ENCODE results near the gene C2CD2L.
"Not testable (repeated sequence)": the region's sequence is repeated elsewhere in the genome, so short reads cannot be mapped to it uniquely, and the experiment has no call there.

The C2CD2L gene

DNA sequence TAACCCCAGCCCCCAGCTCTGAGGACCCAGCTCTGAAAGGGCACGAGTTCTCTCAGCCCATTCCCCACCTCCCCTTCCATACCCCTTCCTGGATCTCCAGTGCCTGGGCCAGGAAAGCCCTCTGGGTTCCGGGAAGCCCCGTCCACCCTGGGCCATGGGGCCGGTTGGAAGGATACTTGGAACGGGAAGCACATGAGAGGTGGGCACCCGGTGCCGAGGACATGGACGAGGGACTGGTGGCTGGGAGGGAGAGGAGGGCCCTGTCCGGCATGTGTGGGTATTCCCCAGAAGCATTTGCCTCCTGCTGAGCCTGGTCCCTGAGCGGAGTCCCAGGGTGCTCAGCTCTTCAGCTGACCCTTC, 9.1 kb downstream of the C2CD2L start:
- DNase-seq, result no peak

DNA sequence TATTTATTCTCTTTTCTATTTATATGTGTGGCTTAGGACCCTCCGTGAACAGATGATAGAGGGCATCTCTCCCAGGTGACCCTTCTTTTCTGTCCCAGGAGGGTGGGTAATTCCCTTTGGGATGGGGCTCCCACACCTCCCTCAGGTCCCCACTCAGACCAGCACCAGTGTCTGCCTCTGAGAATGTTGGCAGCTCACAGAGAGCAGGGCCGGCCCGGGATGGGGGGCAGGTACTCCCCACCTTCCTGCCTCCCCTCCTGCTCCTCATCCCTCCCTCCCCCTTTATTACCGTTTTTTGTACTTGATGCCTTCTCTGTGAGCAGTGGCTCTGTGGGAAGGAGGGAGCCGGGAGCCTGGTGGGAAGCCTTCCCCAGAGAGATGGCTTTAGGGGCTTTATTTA, 9.5 kb downstream of the C2CD2L start:
- no peak for DNase-seq

DNA sequence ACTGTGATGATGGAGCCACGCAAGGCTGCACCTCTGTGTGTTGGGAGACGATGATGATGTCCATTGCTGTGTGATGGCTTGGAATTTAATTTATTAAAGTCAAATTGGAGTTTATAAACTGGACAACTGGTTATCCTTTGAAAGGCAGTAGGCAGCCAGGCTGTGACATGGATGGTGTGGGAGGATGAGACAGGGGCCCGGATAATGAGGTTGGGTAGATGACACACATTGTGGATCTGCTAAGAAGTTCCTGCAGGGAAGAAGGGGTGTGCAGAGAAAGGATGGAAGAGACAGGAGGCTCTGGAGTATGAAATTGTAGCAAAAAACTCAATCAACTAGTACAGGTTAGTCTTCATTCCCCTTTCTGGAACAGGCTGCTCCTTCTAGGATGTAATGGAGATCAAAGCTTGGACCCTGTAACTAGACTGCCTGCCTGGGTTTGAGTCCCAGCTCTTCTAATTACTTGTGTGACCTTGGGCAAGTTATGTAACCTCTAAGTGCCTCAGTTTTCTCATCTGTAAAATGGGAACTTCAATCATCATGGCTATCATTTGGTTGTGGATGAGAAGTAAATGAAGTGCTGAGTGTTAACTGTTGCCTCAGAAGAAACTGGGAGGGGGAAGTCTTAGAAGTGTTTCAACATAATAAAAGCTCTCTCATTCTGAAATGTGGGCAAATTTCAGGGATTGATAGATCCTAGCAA, 10.0 kb downstream of the C2CD2L start:
- DNase-seq, result peak; percentile 45

DNA sequence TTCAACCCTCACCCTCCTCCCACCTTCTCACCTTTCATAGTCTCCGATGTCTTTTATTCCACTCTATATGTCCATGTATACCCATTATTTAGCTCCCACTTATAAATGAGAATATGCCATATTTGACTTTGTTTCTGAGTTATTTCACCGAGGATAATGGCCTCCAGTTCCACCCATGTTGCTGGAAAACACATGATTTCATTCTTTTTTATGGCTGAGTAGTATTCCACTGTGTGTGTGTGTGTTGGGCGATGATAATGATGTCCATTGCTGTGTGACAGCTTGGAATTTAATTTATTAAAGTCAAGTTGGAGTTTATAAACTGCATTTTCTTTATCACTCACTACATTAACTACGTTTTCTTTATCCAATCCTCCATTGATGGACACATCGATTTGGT, 11.1 kb downstream of the C2CD2L start:
- no peak for DNase-seq

DNA sequence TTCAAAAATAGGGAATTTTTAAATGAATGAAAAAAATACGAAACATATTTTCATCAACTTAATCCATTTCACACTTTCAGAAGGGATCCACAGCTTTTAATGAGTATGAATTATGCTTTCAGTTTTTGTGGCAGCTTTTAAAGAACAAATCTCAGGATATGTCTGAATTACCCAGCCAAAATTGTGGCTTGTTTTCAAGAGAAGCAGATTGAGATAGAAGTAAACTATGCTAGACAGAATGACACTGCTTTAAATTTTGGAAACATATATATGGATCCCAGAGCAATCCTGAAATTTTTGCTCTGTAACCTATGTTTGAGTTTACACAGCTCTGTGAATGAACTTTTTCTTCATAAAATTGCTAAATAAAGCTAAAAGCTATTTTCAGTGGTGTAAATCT, 11.8 kb downstream of the C2CD2L start:
- no peak for DNase-seq

DNA sequence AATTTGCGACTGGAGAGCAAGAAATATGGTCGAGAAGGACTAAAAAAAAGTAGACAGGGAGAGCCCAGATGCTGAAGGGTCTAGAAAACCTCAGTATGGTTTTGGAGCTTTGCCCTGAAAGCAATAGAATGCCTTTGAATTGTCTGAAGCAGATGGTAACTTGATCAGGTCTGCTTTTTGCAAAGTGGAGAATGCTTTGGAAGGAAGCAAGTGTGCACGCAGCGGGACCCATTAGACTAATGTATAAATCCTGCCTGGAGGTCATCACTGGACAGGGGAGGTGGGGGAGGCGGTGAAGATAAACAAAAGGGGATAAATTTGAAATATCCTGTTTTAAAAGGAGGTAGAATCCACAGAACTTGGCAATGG, 13.5 kb downstream of the C2CD2L start:
- no peak for DNase-seq

DNA sequence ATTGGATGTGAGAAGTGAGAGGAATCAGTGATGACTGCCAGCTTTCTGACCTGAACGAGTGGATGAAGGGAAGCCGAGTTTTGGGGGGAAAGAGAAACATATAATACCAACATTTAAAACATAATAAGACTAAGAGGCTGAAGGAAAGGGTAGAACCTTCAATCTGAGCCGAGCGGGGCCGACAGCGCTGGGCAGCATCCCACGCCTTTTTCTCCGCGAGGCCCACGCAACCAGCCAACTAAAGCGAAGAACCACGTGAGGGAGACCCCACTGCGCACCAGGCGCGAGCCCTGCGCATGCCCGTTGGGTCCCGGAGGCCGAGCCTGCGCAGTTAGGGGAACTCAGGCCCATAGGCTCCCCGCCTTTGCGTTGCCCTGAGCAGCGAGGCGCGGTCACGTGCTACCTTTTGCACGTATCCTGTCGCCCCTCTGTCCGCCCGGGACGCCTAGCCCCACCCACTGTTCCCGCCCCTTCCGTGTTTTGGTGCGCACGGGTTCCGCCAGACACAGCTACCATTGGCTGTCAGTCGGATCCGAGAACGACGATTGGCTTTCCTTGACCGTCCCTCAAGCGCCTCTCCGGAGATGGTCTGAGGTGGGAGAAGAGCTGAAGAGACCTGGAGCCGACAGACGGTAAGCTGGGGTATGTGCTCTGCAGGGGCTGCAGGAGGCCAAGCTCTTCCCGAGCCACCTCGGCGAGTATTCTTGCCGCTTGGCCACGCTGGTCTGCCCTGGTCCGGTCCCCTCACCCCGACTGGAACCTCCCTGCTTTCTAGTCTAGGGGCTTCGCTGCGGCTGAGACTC, 14.1 kb downstream of the C2CD2L start, which contains the start of gene HINFP:
HINFP (plus strand) TSS at position 573 of the 803 bp plus-strand sequence. CDS start 5,365 bp downstream, outside the sequence.
- peak; percentile 100 for DNase-seq

DNA sequence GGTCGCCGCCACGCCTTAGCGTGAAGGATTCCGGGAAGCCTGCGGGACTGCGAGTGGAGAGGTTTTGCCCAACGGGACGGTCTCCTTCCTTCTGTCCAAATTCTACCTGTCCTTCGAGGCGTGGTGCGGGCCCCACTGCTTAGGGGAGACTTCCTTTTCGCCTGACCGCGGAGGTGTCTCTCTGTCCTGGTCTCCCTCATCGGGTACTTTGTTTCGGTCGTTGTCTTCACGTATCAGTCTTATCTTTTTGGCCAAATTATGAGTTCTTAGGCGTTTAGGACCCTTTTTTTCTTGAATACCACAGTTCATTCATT, 14.6 kb downstream of the C2CD2L start:
- DNase-seq, result peak; percentile 35

DNA sequence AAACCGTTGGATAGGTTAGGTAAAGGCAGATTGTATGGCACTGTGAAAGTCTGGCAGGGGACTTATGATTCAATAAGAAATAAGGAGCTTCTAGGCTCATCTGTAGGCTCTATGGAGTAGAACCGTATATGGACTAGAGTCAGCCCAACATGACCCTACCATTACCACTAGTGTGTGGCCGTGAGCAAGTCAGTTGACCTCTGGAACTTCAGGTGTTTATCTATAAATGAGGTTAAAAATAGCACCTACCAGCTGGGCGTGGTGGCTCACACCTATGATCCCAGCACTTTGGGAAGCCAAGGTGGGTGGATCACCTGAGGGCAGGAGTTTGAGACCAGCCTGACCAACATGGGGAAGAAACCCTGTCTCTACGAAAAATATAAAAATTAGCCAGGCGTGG, 18.7 kb downstream of the C2CD2L start:
- no peak for DNase-seq

DNA sequence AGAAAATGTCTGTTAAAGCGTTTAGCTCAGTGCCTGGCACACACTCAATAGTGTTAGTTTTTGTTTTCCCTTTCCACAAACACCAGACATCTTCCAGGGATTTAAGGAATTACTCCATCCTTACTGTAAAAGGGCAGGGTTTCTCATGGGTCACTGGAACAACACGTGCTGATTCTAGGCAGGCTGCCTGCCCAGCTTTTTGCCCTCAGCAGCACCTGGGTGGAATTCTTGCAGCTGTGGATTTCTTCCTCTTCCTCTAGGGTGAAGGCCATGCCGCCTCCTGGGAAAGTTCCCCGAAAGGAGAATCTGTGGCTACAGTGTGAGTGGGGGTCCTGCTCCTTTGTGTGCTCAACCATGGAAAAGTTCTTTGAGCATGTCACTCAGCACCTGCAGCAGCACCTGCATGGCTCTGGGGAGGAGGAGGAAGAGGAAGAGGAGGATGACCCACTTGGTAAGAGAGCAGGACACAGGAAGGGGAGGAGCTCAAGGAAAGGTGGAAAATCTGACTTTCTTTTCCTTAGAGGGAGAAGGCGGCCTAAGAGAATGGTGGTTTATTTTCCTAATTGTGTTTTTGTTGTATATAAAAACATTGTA, 19.6 kb downstream of the C2CD2L start:
- no peak for DNase-seq

DNA sequence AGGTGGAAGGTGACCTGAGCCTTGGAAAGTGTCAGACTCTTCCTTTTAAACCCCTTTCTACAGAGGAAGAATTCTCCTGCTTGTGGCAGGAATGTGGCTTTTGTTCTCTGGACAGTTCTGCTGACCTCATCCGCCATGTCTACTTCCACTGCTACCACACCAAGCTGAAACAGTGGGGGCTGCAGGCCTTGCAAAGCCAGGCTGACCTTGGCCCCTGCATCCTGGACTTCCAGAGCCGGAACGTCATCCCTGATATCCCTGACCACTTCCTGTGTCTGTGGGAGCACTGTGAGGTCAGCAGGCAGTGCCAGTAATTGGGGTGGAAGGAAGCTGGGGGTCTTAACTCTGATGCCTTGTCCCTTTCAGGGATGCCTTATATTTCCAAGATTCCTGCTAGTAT, 23.5 kb downstream of the C2CD2L start:
- DNase-seq, result no peak

DNA sequence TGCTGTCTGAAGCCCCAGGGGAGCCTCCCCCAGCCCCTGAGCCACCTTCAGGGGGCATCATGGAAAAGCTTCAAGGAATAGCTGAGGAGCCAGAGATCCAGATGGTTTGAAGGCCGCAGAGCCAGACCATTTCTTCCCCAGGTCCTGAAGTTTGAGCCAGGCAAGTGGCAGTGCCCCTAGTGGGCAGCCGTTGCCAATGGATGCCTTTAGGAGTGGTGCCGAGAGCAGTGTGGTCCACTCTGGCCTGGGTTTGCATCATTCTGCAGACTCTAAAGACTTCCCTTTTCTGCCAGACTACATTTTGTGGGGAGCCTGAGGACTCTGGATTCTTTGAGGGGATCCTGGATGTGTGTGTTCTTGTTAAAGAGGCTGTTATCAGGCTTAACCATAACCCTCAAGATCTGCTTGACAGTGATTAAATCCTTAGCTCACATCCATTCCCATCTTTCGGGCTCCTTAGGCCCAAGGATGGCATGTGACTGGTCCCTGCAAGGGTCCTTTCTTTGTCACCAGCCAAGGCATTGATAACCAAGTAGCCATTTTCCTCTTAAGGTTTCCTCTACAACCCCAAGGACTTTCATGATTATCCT, 27.3 kb downstream of the C2CD2L start:
- peak; percentile 71 for DNase-seq

DNA sequence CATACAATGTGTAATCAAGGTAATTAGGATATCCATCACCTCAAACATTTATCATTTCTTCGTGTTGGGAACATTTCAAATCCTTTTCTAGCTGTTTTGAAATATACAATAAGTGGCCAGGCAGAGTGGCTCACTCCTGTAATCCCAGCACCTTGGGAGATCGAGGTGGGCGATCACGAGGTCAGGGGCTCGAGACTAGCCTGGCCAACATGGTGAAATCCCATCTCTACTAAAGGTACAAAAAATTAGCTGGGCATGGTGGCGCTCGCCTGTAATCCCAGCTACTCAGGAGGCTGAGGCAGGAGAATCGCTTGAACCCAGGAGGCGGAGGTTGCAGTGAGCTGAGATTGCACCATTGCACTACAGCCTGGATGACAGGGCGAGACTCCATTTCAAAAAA, 32.1 kb downstream of the C2CD2L start:
- DNase-seq, result not testable (repeated sequence)

DNA sequence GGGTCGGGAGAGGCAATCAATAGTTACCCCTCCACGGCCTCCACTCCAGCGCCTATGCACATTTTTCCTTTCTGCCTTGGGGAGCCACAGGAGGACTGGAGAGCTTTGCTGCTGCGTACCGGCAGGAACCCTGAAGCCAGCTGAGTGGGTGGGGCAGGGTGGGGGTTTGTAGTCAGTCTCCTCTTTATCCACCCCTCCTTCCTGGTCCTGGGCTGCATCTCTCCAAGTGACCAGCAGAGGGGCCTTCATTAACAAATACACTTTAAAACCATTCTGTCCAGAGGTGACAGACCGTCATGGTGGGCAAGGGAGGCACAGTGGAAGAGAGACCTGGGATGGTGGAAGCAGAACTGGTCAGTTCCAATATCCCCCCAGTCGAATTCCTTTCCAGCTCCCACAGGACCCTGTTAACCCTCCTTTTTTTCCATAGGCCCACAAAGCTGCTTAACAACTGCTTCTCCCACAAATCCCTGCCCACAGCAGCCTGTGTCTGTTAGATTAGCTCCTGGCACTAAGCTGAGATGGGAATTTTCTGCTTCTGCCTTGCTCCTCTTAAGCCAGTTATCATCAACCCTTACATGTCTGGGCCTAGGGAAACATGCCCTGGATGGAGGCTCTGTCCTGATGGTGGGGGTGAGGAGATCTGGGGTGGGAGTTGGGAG, 37.8 kb downstream of the C2CD2L start:
- DNase-seq, result peak; percentile 72

DNA sequence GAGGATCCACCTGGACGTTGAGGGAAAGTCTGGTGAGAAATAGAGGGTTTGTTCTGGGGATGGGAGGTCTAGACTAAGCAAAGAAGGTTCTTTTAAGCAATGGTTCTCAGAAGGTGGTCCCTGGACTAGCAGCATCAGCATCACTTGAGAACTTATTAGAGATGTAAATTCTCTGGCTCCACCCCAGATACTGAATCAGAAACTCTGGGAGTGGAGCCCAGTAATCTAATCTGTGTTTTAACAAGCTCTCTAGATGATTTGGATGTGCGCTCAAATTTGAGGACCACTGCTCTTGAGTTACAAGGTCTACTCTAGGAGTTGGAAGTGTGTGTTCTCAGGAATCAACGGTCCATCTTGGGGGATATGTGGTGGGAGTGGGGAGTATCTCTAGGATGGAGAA, 38.4 kb downstream of the C2CD2L start:
- DNase-seq, result no peak

DNA sequence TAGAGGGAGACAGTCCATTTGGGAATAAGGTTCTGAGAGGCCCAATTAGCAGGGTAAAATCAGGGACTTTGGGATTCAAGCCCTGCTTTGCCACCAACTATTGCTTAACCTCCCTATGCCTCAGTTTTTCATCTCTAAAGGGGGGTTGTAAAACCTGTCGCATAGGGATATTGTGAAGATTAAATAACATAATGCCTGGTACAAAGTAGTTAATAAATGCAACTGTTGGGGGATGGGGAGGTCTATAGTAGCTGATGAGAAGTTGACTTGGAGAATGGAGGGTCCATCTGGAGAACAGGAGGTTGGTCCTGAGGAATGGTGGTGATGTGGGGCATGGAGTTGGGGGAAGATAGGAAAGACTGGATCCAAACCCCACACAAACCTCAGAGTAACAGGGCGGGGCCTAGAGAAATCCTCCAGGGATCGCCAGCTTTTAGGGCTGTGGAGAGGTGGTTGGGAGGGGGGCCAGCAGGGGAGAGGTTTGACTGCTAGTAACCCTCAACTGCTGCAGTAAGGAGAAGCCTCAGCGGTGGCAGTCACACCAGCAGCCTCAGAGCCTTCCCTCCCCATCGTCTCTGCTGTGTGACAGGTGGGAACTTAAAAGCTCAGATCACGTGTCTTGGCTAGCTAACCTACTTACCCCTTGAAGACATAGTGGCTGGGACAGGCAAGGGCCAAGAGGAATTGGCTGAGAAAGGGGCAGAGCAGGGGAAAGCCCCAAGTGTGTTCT, 40.6 kb downstream of the C2CD2L start:
- no peak for DNase-seq

DNA sequence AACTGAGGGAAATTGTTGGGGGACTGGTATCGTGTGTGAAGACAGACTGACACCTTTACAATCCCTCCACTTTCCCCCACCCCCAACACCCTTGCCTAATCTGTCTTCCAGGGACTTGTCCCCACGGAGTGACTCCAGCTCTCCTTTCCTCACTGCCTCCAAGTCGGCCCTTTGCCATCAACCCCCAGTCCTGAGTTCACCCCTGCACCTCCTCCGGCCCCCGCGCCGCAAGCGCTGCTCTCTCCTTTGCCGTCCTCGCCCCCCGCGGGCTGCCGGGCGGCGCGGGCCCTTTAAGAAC, 41.5 kb downstream of the C2CD2L start:
- DNase-seq, result no peak

DNA sequence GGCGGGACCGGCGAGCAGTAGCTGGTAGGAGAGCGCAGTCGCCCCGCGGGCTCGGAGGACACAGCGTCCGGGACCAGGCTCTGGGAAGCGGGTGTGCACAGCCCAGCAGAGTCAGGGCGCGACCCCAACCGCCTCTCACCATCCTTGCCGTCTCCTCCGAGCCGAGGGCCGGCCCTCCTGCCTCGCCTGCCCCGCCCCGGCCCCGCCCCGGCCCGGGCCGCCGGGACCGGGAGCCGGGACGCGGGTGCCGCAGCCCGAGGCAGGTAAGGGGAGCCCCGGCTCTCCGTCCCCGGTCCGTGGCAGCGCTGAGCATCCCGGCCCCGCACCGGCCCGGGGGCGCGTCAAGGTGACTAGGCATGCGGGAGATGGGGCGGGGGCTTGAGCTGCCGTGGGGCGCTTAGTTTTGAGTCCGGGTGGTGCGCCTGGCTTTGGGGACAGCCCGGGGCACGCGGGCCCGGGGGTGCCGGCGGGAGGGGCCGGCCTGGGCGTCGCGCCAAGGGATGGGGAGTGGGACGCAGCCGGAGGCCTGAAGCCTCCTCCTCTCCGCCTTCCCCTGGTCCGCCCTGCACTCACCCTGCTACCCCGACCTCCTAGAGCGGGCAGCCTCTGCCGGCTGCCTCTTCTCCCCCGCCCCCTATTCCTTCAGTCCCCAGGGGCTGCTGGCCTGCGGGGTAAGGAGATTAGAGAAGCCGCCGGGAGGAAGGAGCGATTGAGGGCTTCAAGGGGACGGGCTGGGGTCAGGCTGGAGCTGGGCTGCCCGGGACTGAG, 42.1 kb downstream of the C2CD2L start, which contains the start of gene ABCG4:
ABCG4 (plus strand) TSS at position 35 of the 768 bp plus-strand sequence. CDS start 914 bp downstream, outside the sequence.
- DNase-seq, result peak; percentile 5

DNA sequence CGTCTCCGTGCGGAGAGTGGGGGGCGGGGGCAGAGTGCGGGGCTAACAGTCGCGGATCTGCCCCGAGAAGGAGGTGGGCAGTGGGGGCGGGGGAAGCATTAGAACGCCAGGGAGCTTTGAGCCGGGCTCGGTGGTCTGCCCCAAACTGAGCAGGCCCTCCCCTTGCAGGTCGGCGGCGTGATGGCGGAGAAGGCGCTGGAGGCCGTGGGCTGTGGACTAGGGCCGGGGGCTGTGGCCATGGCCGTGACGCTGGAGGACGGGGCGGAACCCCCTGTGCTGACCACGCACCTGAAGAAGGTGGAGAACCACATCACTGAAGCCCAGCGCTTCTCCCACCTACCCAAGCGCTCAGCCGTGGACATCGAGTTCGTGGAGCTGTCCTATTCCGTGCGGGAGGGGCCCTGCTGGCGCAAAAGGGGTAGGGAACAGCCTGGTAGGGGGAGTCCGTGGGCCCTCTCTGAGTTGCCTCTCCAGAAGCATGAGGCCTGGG, 42.7 kb downstream of the C2CD2L start:
- no peak for DNase-seq

DNA sequence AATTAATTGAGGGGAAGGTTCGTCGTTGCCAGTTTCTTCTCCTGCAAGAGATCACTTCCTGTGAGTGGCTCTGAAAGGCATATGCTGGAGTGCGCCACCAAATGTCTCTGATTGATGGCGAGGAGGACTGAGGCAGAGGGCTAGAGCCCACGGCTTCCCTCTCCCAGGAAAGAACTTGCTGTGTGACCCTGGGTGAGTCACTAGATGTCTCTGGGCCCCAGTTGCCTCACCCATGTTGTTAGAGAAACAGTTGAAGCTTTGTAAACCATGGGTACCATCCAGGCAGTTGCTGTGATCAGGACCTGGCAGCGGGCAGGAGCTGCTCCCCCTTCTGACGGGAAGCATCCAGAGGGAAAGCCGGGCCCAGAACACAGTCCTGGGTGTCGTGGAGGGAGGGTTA, 44.9 kb downstream of the C2CD2L start:
- DNase-seq, result no peak

DNA sequence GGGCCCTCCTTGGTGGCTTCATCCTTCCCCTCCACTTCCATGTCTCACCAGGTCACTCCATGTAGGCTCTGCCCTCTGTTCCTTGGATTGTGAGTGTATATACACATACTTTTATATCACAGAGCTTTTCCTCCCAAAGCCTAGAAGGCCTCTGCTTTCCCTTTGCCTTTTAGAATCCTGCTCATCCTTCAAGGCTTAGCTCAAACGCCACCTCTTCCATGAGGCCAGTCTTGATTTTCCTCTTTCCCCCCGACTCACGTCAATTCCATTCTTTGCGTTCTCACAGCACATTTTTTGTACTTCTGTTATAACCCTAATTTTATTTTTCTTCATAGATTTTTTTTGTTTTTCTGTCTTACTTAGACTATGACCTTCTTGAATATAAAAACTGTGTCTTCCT, 45.5 kb downstream of the C2CD2L start:
- DNase-seq, result no peak
